ENCODE results near the gene ASIC2. TPM values are rescaled to one million over a fixed set of nuclear protein-coding genes. Genes with fewer than 3 reads are reported as not detected.
A peak's percentile ranks its signal among the peaks of the same experiment; 100 is the strongest.
"Not testable (repeated sequence)": the region's sequence is repeated elsewhere in the genome, so short reads cannot be mapped to it uniquely, and the experiment has no call there.

Gene ASIC2
- total RNA-seq, 1 donor = not detected

GRCh38 chr17:32985050-32985756 lies 307.9 kb downstream of the ASIC2 start:
- no peak for DNase-seq (ENCODE audit: insufficient read length, low spot score, missing footprints)
- H3K27me3 ChIP-seq (ENCODE audit: insufficient read depth, low read length) = no peaks in the 10 kb centered on the region
- H3K4me1 ChIP-seq (ENCODE audit: insufficient read depth, low read length) = no peaks in the 10 kb centered on the region

GRCh38 chr17:32981611-32982010 lies 311.5 kb downstream of the ASIC2 start:
- H3K4me2 ChIP-seq (ENCODE audit: insufficient read depth, low read length); H2AFZ ChIP-seq (ENCODE audit: low read length); H3K9me3 ChIP-seq (ENCODE audit: low read depth, low read length); H3K79me2 ChIP-seq (ENCODE audit: insufficient read depth, low read length); H3K27ac ChIP-seq (ENCODE audit: low read depth, low read length); H3K27me3 ChIP-seq (ENCODE audit: insufficient read depth, low read length); H3K36me3 ChIP-seq (ENCODE audit: insufficient read depth, low read length); H4K20me1 ChIP-seq (ENCODE audit: insufficient read depth, low read length); DNase-seq (ENCODE audit: insufficient read length, low spot score, missing footprints); H3K4me3 ChIP-seq (ENCODE audit: insufficient read depth, low read length); H3K4me1 ChIP-seq (ENCODE audit: insufficient read depth, low read length): not testable (repeated sequence)

More at GRCh38 chr17:32985050-32985756, 307.9 kb downstream of the ASIC2 start:
- no peaks in the 10 kb centered on the region for H4K20me1 ChIP-seq (ENCODE audit: insufficient read depth, low read length)
- H3K27ac ChIP-seq (ENCODE audit: low read depth, low read length) = no peak overlapping the region
- H3K9me3 ChIP-seq (ENCODE audit: low read depth, low read length) = no peaks in the 10 kb centered on the region
- H3K4me3 ChIP-seq (ENCODE audit: insufficient read depth, low read length) = no peak overlapping the region
- H3K79me2 ChIP-seq (ENCODE audit: insufficient read depth, low read length) = no peaks in the 10 kb centered on the region
- TF ChIP-seq CTCF (IDR thresholded peaks at IDR 0.05; ENCODE audit: extremely low read depth, low read depth, low read length) = no peak
- H3K4me2 ChIP-seq (ENCODE audit: insufficient read depth, low read length) = no peak overlapping the region
- H3K36me3 ChIP-seq (ENCODE audit: insufficient read depth, low read length) = no peaks in the 10 kb centered on the region
- H2AFZ ChIP-seq (ENCODE audit: low read length) = no peak overlapping the region

GRCh38 chr17:32980230-32980629 lies 312.9 kb downstream of the ASIC2 start:
- no peak overlapping the region for H3K4me3 ChIP-seq (ENCODE audit: insufficient read depth, low read length)
- DNase-seq (ENCODE audit: insufficient read length, low spot score, missing footprints) = no peak
- H3K27ac ChIP-seq (ENCODE audit: low read depth, low read length) = no peak overlapping the region
- no peaks in the 10 kb centered on the region for H3K9me3 ChIP-seq (ENCODE audit: low read depth, low read length)
- TF ChIP-seq CTCF (IDR thresholded peaks at IDR 0.05; ENCODE audit: extremely low read depth, low read depth, low read length) = no peak
- H3K4me2 ChIP-seq (ENCODE audit: insufficient read depth, low read length) = no peak overlapping the region
- no peaks in the 10 kb centered on the region for H3K36me3 ChIP-seq (ENCODE audit: insufficient read depth, low read length)
- no peaks in the 10 kb centered on the region for H3K4me1 ChIP-seq (ENCODE audit: insufficient read depth, low read length)
- no peaks in the 10 kb centered on the region for H3K79me2 ChIP-seq (ENCODE audit: insufficient read depth, low read length)
- H2AFZ ChIP-seq (ENCODE audit: low read length) = no peak overlapping the region
- H3K27me3 ChIP-seq (ENCODE audit: insufficient read depth, low read length) = peaks cover 2% of the 10 kb centered on the region
- no peaks in the 10 kb centered on the region for H4K20me1 ChIP-seq (ENCODE audit: insufficient read depth, low read length)

GRCh38 chr17:32976605-32977004 lies 316.5 kb downstream of the ASIC2 start:
- Histone ChIP-seq H3K36me3 (ENCODE audit: insufficient read depth, low read length) (no peaks in the 10 kb centered on the region), H3K9me3 (ENCODE audit: low read depth, low read length) (no peaks in the 10 kb centered on the region), H3K4me3 (ENCODE audit: insufficient read depth, low read length) (no peak overlapping the region), H2AFZ (ENCODE audit: low read length) (no peak overlapping the region), H3K27me3 (ENCODE audit: insufficient read depth, low read length) (peaks cover 2% of the 10 kb centered on the region), H3K4me1 (ENCODE audit: insufficient read depth, low read length) (no peaks in the 10 kb centered on the region), H3K79me2 (ENCODE audit: insufficient read depth, low read length) (no peaks in the 10 kb centered on the region), H4K20me1 (ENCODE audit: insufficient read depth, low read length) (no peaks in the 10 kb centered on the region), H3K4me2 (ENCODE audit: insufficient read depth, low read length) (no peak overlapping the region), H3K27ac (ENCODE audit: low read depth, low read length) (no peak overlapping the region)
- no peak for TF ChIP-seq CTCF (IDR thresholded peaks at IDR 0.05; ENCODE audit: extremely low read depth, low read depth, low read length)
- DNase-seq (ENCODE audit: insufficient read length, low spot score, missing footprints) = peak; percentile 45

Measured in osteoblast (primary cell).